ENCODE measurements around the gene ATP6V0B.

GRCh38 chr1:44027320-44027719 lies 52.6 kb downstream of the ATP6V0B start:
- no peak for TF ChIP-seq SPI1 (IDR thresholded peaks at IDR 0.05; ENCODE audit: low read depth, low read length)
- no peak for TF ChIP-seq POLR2A (IDR thresholded peaks at IDR 0.05; ENCODE audit: low read depth, low read length)
- no peak for TF ChIP-seq TAF1 (IDR thresholded peaks at IDR 0.05; ENCODE audit: low read depth, low read length)
